Measurements from ENCODE around the gene CLCA2. TPM values are rescaled to one million over a fixed set of nuclear protein-coding genes. Genes with fewer than 3 reads are reported as not detected.

CLCA2 gene
- total RNA-seq, 1 experiment from 2014 or later: not detected

- no peaks in the 10 kb centered on the region for H3K36me3 ChIP-seq (ENCODE audit: control insufficient read depth, insufficient read depth, low read length)
- ChIA-PET POLR2A (no interaction called here), CTCF (interaction anchor here (0.6 kb wide), 1 partner anchor 1741 kb away, joined by 4 read pairs; no protein-coding TSS in a partner anchor)
Observed at GRCh38 chr1:86436041-86436440, 12.1 kb downstream of the CLCA2 start.

GRCh38 chr1:86441581-86441980, 17.6 kb downstream of the CLCA2 start:
- no peaks in the 10 kb centered on the region for H3K36me3 ChIP-seq (ENCODE audit: control insufficient read depth, insufficient read depth, low read length)
- intact Hi-C loops (cut with micrococcal nuclease; ENCODE audit: unreplicated experiment): no loop called here
- no TSS peak for BruUV-seq (replicated peaks)
- ChIA-PET POLR2A (interaction anchor here (0.6 kb wide), 1 partner anchor 35 kb away, joined by 3 read pairs; no protein-coding TSS in a partner anchor), CTCF (no interaction called here)
- ATAC-seq: no peak
- no peaks in the 10 kb centered on the region for H3K4me1 ChIP-seq (ENCODE audit: control insufficient read depth, insufficient read depth, low read length)
- in situ Hi-C loops (cut with HindIII; ENCODE audit: low pct_unique_long_range_greater_than_20kb, low sequenced_read_pairs): loop anchor here (5.0 kb wide), 1 partner anchor 59 kb away; no protein-coding TSS in a partner anchor
- no peak for DNase-seq (ENCODE audit: low read depth, low spot score)
- H3K9me3 ChIP-seq (ENCODE audit: control insufficient read depth, insufficient read depth, low read depth, low read length): no peaks in the 10 kb centered on the region
- peaks cover 23% of the 10 kb centered on the region for H3K27me3 ChIP-seq (ENCODE audit: control insufficient read depth, insufficient read depth, low read length)
- TF ChIP-seq TCF7L2 (IDR thresholded peaks at IDR 0.05; ENCODE audit: low read depth, low read length) (no peak), POLR2AphosphoS5 (IDR thresholded peaks at IDR 0.05; ENCODE audit: low read depth, low read length) (no peak), SIN3A (IDR thresholded peaks at IDR 0.05; ENCODE audit: borderline replicate concordance, insufficient read depth, low read depth, low read length) (no peak), REST (IDR thresholded peaks at IDR 0.05; ENCODE audit: insufficient read depth in 1 of 2, low read depth in 2 of 2, low read length in 1 of 2) (no peak), CTCF (IDR thresholded peaks at IDR 0.05) (no peak)
- no peak overlapping the region for H3K27ac ChIP-seq (ENCODE audit: low read length)
- H3K4me3 ChIP-seq (ENCODE audit: low read depth in 2 of 2, low read length in 2 of 2): no peak overlapping the region

More at GRCh38 chr1:86436041-86436440, 12.1 kb downstream of the CLCA2 start:
- ATAC-seq (no peak), DNase-seq (ENCODE audit: low read depth, low spot score) (no peak)
- TF ChIP-seq SIN3A (IDR thresholded peaks at IDR 0.05; ENCODE audit: borderline replicate concordance, insufficient read depth, low read depth, low read length) (no peak), CTCF (IDR thresholded peaks at IDR 0.05) (no peak), TCF7L2 (IDR thresholded peaks at IDR 0.05; ENCODE audit: low read depth, low read length) (no peak), POLR2AphosphoS5 (IDR thresholded peaks at IDR 0.05; ENCODE audit: low read depth, low read length) (no peak), REST (IDR thresholded peaks at IDR 0.05; ENCODE audit: insufficient read depth in 1 of 2, low read depth in 2 of 2, low read length in 1 of 2) (no peak)
- H3K4me1 ChIP-seq (ENCODE audit: control insufficient read depth, insufficient read depth, low read length): no peaks in the 10 kb centered on the region
- no peak overlapping the region for H3K27ac ChIP-seq (ENCODE audit: low read length)
- H3K9me3 ChIP-seq (ENCODE audit: control insufficient read depth, insufficient read depth, low read depth, low read length): no peaks in the 10 kb centered on the region
- no TSS peak for BruUV-seq (replicated peaks)
- intact Hi-C loops (cut with micrococcal nuclease; ENCODE audit: unreplicated experiment) (no loop called here), in situ Hi-C loops (cut with HindIII; ENCODE audit: low pct_unique_long_range_greater_than_20kb, low sequenced_read_pairs) (no loop called here)
- peaks cover 56% of the 10 kb centered on the region for H3K27me3 ChIP-seq (ENCODE audit: control insufficient read depth, insufficient read depth, low read length)
- no peak overlapping the region for H3K4me3 ChIP-seq (ENCODE audit: low read depth in 2 of 2, low read length in 2 of 2)

All from Panc1 (cell line).